Uterus (tissue), 4 donors: ENCODE results near the gene YAE1. TPM values are rescaled to one million over a fixed set of nuclear protein-coding genes. Genes with fewer than 3 reads are reported as not detected.

Source experiments
- DNase-seq, 2 donors: peaks; one replicate each; pipeline ENCODE4 v3.0.0-alpha.2; 2019 to 2020
- H3K27ac ChIP-seq, 2 donors: fragments of 200-600 bp; sonication (generic); 1 replicate in 1 of 2; 2 replicates in 1 of 2; pipeline ENCODE4 v1.5.1; 2016 to 2018
- H3K27me3 ChIP-seq, 2 donors: fragments of 200-600 bp; sonication (generic); one replicate each; pipeline ENCODE4 v1.5.1; 2018 to 2019; ENCODE audit warnings: control low read depth in 1 of 2
- H3K36me3 ChIP-seq, 2 donors: fragments of 200-600 bp; sonication (generic); one replicate each; pipeline ENCODE4 v1.5.1; 2019; ENCODE audit warnings: control low read depth in 1 of 2
- H3K4me1 ChIP-seq, 2 donors: fragments of 200-600 bp; sonication (generic); one replicate each; pipeline ENCODE4 v1.5.1; 2018 to 2019; ENCODE audit warnings: control low read depth in 1 of 2
- H3K4me3 ChIP-seq, 2 donors: fragments of 200-600 bp; sonication (generic); 1 replicate in 1 of 2; 2 replicates in 1 of 2; pipeline ENCODE4 v1.5.1; 2018 to 2019; ENCODE audit warnings: mild to moderate bottlenecking in 1 of 2
- H3K9me3 ChIP-seq, 2 donors: fragments of 200-600 bp; sonication (generic); one replicate each; pipeline ENCODE4 v1.5.1; 2019; ENCODE audit warnings: control low read depth in 1 of 2
- CTCF ChIP-seq, 4 experiments: fragments of 200-600 bp in 2 of 4; fragments of 450-650 bp in 2 of 4; sonication (generic) in 2 of 4; IDR thresholded peaks; one replicate each; pipeline ENCODE4 v1.5.1; 2016 to 2019; ENCODE audit warnings: antibody characterized with exemption in 4 of 4, mild to moderate bottlenecking in 2 of 4, moderate library complexity in 1 of 4
- POLR2A ChIP-seq, 2 donors: fragments of 450-650 bp; IDR thresholded peaks; one replicate each; pipeline ENCODE4 v1.6.1; 2016; ENCODE audit warnings: antibody characterized with exemption in 2 of 2, mild to moderate bottlenecking in 1 of 2, moderate library complexity in 1 of 2
- intact Hi-C: fragments of 100-400 bp; cut with DNase I; formaldehyde crosslinking; loops from one replicate; pipeline ENCODE4 v1.15.1; 2023; ENCODE audit warnings: low total_unique reads
- total RNA-seq, 4 donors: library from RNA; depleted of rRNA in 3 of 4; stranded (reverse); fragments of >200 nt in 3 of 4; gene quantifications; one replicate each; pipeline versions ENCODE4 v1.1.0 to v1.2.4, GENCODE V29; 2014 to 2023
- donor health status: DM: yes; HTN: yes; CAD: no.

Gene YAE1
- total RNA-seq, 4 donors from 2014 or later: 16.8 to 54.2 (median 41.7) TPM

GRCh38 chr7:39553436-39553835 lies 12.8 kb upstream of the YAE1 start:
- H3K27me3 ChIP-seq: no peaks in the 10 kb centered on the region

GRCh38 chr7:39554583-39555165 lies 11.5 kb upstream of the YAE1 start:
- Histone ChIP-seq H3K4me3 (no peak overlapping the region), H3K4me1 (no peaks in the 10 kb centered on the region), H3K27ac (no peak overlapping the region), H3K9me3 (no peaks in the 10 kb centered on the region), H3K36me3 (no peaks in the 10 kb centered on the region), H3K27me3 (no peaks in the 10 kb centered on the region)
- TF ChIP-seq POLR2A (IDR thresholded peaks at IDR 0.05) (no peak), CTCF (IDR thresholded peaks at IDR 0.05) (no peak)
- DNase-seq: no peak
- intact Hi-C loops: no loop called here

More at GRCh38 chr7:39553436-39553835, 12.8 kb upstream of the YAE1 start:
- Histone ChIP-seq H3K9me3 (peaks cover 0 to under 1% of the 10 kb centered on the region in 2 donors), H3K4me3 (no peak overlapping the region), H3K36me3 (no peaks in the 10 kb centered on the region), H3K27ac (no peak overlapping the region), H3K4me1 (no peaks in the 10 kb centered on the region)
- intact Hi-C loops: no loop called here
- TF ChIP-seq POLR2A (IDR thresholded peaks at IDR 0.05): no peak
- TF ChIP-seq CTCF (IDR thresholded peaks at IDR 0.05): no peak
- DNase-seq: no peak

- no peaks in the 10 kb centered on the region for H3K4me1 ChIP-seq
- no peaks in the 10 kb centered on the region for H3K9me3 ChIP-seq
- H3K4me3 ChIP-seq: no peak overlapping the region
- no peak for TF ChIP-seq CTCF (IDR thresholded peaks at IDR 0.05)
- TF ChIP-seq POLR2A (IDR thresholded peaks at IDR 0.05): no peak
- intact Hi-C loops: no loop called here
- no peak for DNase-seq
- H3K27me3 ChIP-seq: no peaks in the 10 kb centered on the region
- no peaks in the 10 kb centered on the region for H3K36me3 ChIP-seq
- H3K27ac ChIP-seq: no peak overlapping the region
Observed at GRCh38 chr7:39557222-39557621, 9.0 kb upstream of the YAE1 start.

GRCh38 chr7:39557911-39558310 lies 8.3 kb upstream of the YAE1 start:
- no peaks in the 10 kb centered on the region for H3K9me3 ChIP-seq
- intact Hi-C loops: no loop called here
- no peaks in the 10 kb centered on the region for H3K27me3 ChIP-seq
- DNase-seq: no peak
- no peaks in the 10 kb centered on the region for H3K36me3 ChIP-seq
- no peak overlapping the region for H3K27ac ChIP-seq
- TF ChIP-seq CTCF (IDR thresholded peaks at IDR 0.05): no peak
- no peak for TF ChIP-seq POLR2A (IDR thresholded peaks at IDR 0.05)
- no peaks in the 10 kb centered on the region for H3K4me1 ChIP-seq
- no peak overlapping the region for H3K4me3 ChIP-seq

GRCh38 chr7:39560408-39560807 lies 5.8 kb upstream of the YAE1 start:
- H3K36me3 ChIP-seq: no peaks in the 10 kb centered on the region
- H3K4me1 ChIP-seq: no peaks in the 10 kb centered on the region
- intact Hi-C loops: no loop called here
- no peak overlapping the region for H3K4me3 ChIP-seq
- H3K27me3 ChIP-seq: no peaks in the 10 kb centered on the region
- H3K27ac ChIP-seq: no peak overlapping the region
- TF ChIP-seq CTCF (IDR thresholded peaks at IDR 0.05) (no peak), POLR2A (IDR thresholded peaks at IDR 0.05) (no peak)
- H3K9me3 ChIP-seq: no peaks in the 10 kb centered on the region
- no peak for DNase-seq
